ENCODE data around the gene PTPRD.

DNA sequence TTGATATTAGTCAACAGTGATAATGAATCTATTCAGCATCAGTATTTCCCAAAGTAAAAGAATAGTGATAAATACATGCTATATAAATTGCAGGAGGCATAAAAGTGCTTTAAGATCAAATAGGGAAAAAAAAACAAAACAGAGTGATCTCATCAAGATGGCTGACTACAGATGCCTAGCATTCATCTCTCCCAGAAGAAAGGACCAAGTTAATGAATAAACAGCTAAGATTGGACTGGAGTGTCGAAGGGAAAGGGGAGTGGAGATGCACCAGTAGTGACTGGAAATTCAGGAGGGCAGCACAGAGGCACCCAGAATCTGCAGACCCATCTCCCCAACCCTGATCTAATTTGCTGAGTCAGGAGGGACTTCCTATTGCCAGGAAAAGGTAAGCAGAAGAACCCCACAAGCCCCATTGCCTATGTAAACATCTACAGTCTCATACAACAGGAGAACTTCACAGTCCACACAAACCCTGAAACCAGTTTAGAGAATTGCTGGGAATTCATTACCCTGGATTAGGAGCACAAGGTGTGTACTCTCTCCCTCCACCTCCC lies 699.4 kb downstream of the PTPRD start:
- TF ChIP-seq CTCF (IDR thresholded peaks at IDR 0.05): no peak
- no peak for TF ChIP-seq EZH2phosphoT487 (IDR thresholded peaks at IDR 0.05)
- TF ChIP-seq EZH2 (IDR thresholded peaks at IDR 0.05): no peak

Data from neural progenitor cell (in vitro differentiated cells).